SK-N-SH (cell line): ENCODE results near the gene RAB5B. TPM values are rescaled to one million over a fixed set of nuclear protein-coding genes. Genes with fewer than 3 reads are reported as not detected.

Experiments
- CTCF ChIA-PET: fragments of 300-600, 350-600 bp; formaldehyde crosslinking; extraction: SDS; loops from one replicate; lab custom pipeline; 2021; lab: Yijun Ruan, JAX
- POLR2A ChIA-PET: fragments of 350-600 bp; sonication (Branson Sonifier 250); formaldehyde crosslinking; extraction: SDS; loops from one replicate; lab custom pipeline; 2020; ENCODE audit warnings: antibody characterized with exemption, inconsistent platforms; lab: Yijun Ruan, JAX
- DNase-seq: peaks from one replicate; pipeline ENCODE4 v3.0.0; 2012
- H2AFZ ChIP-seq: fragments of 200-600 bp; sonication (generic); 2 replicates; pipeline ENCODE4 v1.8.1; 2016; ENCODE audit warnings: antibody characterized with exemption, mild to moderate bottlenecking, low read depth
- H3F3A ChIP-seq: fragments of 200-600 bp; sonication (generic); replicated peaks from 2 replicates; pipeline ENCODE3; 2016; ENCODE audit warnings: antibody characterized with exemption, mild to moderate bottlenecking; ENCODE audit not compliant: insufficient read depth
- H3K27ac ChIP-seq, 2 experiments: fragments of 200-500 bp in 1 of 2; fragments of 200-600 bp in 1 of 2; sonication (Bioruptor generic) in 1 of 2; sonication (generic), shearing (Covaris generic) in 1 of 2; 2 replicates each; pipeline versions ENCODE4 v1.5.1 to v1.6.1; 2014 to 2016; ENCODE audit warnings: low read depth in 2 of 2, inconsistent platforms in 1 of 2, low read length in 1 of 2, mild to moderate bottlenecking in 1 of 2, mixed read lengths in 1 of 2
- H3K27me3 ChIP-seq: fragments of 200-600 bp; sonication (generic), shearing (Covaris generic); 2 replicates; pipeline ENCODE4 v1.6.1; 2016; ENCODE audit warnings: mixed run types; ENCODE audit not compliant: insufficient read depth
- H3K36me3 ChIP-seq, 2 experiments: fragments of 200-500 bp in 1 of 2; fragments of 200-600 bp in 1 of 2; sonication (Bioruptor generic) in 1 of 2; sonication (generic) in 1 of 2; replicated peaks in 1 of 2; 2 replicates each; pipeline versions ENCODE3 to v1.5.1; 2014 to 2016; ENCODE audit warnings: low read length in 1 of 2, mild to moderate bottlenecking in 1 of 2; ENCODE audit not compliant: insufficient read depth in 2 of 2, control insufficient read depth in 1 of 2
- H3K4me1 ChIP-seq, 2 experiments: fragments of 200-500 bp in 1 of 2; fragments of 200-600 bp in 1 of 2; sonication (Bioruptor generic) in 1 of 2; sonication (generic), shearing (Covaris generic) in 1 of 2; 2 replicates each; pipeline versions ENCODE4 v1.5.1 to v1.6.1; 2014 to 2016; ENCODE audit warnings: low read depth in 1 of 2, low read length in 1 of 2, mixed run types in 1 of 2; ENCODE audit not compliant: insufficient read depth in 2 of 2, control insufficient read depth in 1 of 2
- H3K4me2 ChIP-seq: fragments of 200-600 bp; sonication (generic), shearing (Covaris generic); 2 replicates; pipeline ENCODE4 v1.6.1; 2017; ENCODE audit warnings: mixed run types
- H3K4me3 ChIP-seq, 2 experiments: fragments of 200-500 bp in 1 of 2; fragments of 200-600 bp in 1 of 2; sonication (Bioruptor generic) in 1 of 2; sonication (generic), shearing (Covaris generic) in 1 of 2; 2 replicates each; pipeline versions ENCODE4 v1.5.1 to v1.8.1; 2014 to 2016; ENCODE audit warnings: low read depth in 2 of 2, inconsistent platforms in 1 of 2, low read length in 1 of 2, mild to moderate bottlenecking in 1 of 2, mixed read lengths in 1 of 2, moderate library complexity in 1 of 2
- H3K79me2 ChIP-seq: fragments of 200-600 bp; sonication (generic); 2 replicates; pipeline ENCODE4 v1.8.1; 2017; ENCODE audit warnings: mild to moderate bottlenecking; ENCODE audit not compliant: insufficient read depth
- H3K9ac ChIP-seq: fragments of 200-600 bp; sonication (generic); 2 replicates; pipeline ENCODE4 v1.6.1; 2017; ENCODE audit warnings: mixed run types
- H3K9me2 ChIP-seq: fragments of 200-600 bp; sonication (generic); 2 replicates; pipeline ENCODE4 v1.6.1; 2017; ENCODE audit warnings: mixed run types
- H3K9me3 ChIP-seq: fragments of 200-600 bp; sonication (generic); 2 replicates; pipeline ENCODE4 v1.6.1; 2017; ENCODE audit warnings: mixed run types, mild to moderate bottlenecking, moderate library complexity
- H4K20me1 ChIP-seq: fragments of 200-600 bp; sonication (generic); 2 replicates; pipeline ENCODE4 v1.6.1; 2017; ENCODE audit warnings: mild to moderate bottlenecking, mixed run types; ENCODE audit not compliant: insufficient read depth
- CHD2 ChIP-seq: fragments of 150-350 bp; IDR thresholded peaks from 2 replicates; pipeline ENCODE4 v1.6.1; 2018; ENCODE audit warnings: low read length; ENCODE audit not compliant: partially characterized antibody
- FOSL2 ChIP-seq: IDR thresholded peaks from 2 replicates; pipeline ENCODE4 v1.4.0; 2012; ENCODE audit warnings: low read depth, mild to moderate bottlenecking, moderate library complexity, borderline replicate concordance
- GATA2 ChIP-seq: sonication (generic); formaldehyde crosslinking; IDR thresholded peaks from 2 replicates; pipeline ENCODE4 v1.5.0; 2020; ENCODE audit warnings: mild to moderate bottlenecking, missing genetic modification reagents
- JUND ChIP-seq: IDR thresholded peaks from 2 replicates; pipeline ENCODE4 v1.4.0; 2012
- MEF2A ChIP-seq: IDR thresholded peaks from 2 replicates; pipeline ENCODE4 v1.4.0; 2012; ENCODE audit warnings: low read depth, borderline replicate concordance
- NFIC ChIP-seq: IDR thresholded peaks from 2 replicates; pipeline ENCODE4 v1.4.0; 2012; ENCODE audit warnings: borderline replicate concordance
- POLR2AphosphoS5 ChIP-seq: IDR thresholded peaks from 2 replicates; pipeline ENCODE4 v1.6.1; 2012; ENCODE audit warnings: low read depth, low read length
- RAD21 ChIP-seq: IDR thresholded peaks from 2 replicates; pipeline ENCODE4 v1.6.1; 2012; ENCODE audit warnings: mild to moderate bottlenecking, low read length
- RXRA ChIP-seq: IDR thresholded peaks from 2 replicates; pipeline ENCODE4 v1.4.0; 2012; ENCODE audit warnings: low read depth, mild to moderate bottlenecking, borderline replicate concordance
- SIN3A ChIP-seq: IDR thresholded peaks from 2 replicates; pipeline ENCODE4 v1.6.1; 2012; ENCODE audit warnings: low read depth, mild to moderate bottlenecking, low read length, moderate library complexity, borderline replicate concordance
- SMC3 ChIP-seq: IDR thresholded peaks from 2 replicates; pipeline ENCODE4 v1.6.1; 2012; ENCODE audit warnings: low read depth, low read length, improper control_type of control experiment
- TAF1 ChIP-seq: IDR thresholded peaks from 2 replicates; pipeline ENCODE4 v1.6.1; 2012; ENCODE audit warnings: low read depth, mild to moderate bottlenecking, low read length, moderate library complexity, borderline replicate concordance
- TCF12 ChIP-seq: IDR thresholded peaks from 2 replicates; pipeline ENCODE4 v1.4.0; 2012
- TEAD4 ChIP-seq: IDR thresholded peaks from 2 replicates; pipeline ENCODE4 v1.4.0; 2012; ENCODE audit warnings: mild to moderate bottlenecking, borderline replicate concordance; ENCODE audit not compliant: insufficient read depth
- WGBS: methylation state at CpG from one replicate; pipeline ENCODE4 v1.1.6; 2017; ENCODE audit warnings: low lambda C conversion rate; 5-methylcytosine and 5-hydroxymethylcytosine counted together
- polyA plus RNA-seq, 3 experiments: library from polyadenylated mRNA; depleted of rRNA; stranded (reverse); fragments of >200 nt; gene quantifications; 2 replicates each; pipeline ENCODE4 v1.2.3, GENCODE V29; 2012
- TF ChIP-seq, protein P1 (sequence below): fragments of 150-350 bp; IDR thresholded peaks from 2 replicates; pipeline ENCODE4 v1.6.1; 2017; ENCODE audit warnings: antibody characterized with exemption, low read length, low read depth, borderline replicate concordance
- TF ChIP-seq, protein P2 (sequence below): IDR thresholded peaks from 2 replicates; pipeline ENCODE4 v1.4.0; 2012; ENCODE audit warnings: low read depth
- TF ChIP-seq, protein P3 (sequence below): IDR thresholded peaks from 2 replicates; pipeline ENCODE4 v1.4.0; 2012; ENCODE audit warnings: low read depth, borderline replicate concordance
- TF ChIP-seq, protein P4 (sequence below): fragments of 200-600 bp; sonication (generic); IDR thresholded peaks from 2 replicates; pipeline ENCODE4 v1.6.1; 2017; ENCODE audit warnings: antibody characterized with exemption, mild to moderate bottlenecking, moderate library complexity

RAB5B gene
- polyA plus RNA-seq, 1 of the 3 experiments (the other 2 are of a cell fraction): 54.0 TPM

DNA sequence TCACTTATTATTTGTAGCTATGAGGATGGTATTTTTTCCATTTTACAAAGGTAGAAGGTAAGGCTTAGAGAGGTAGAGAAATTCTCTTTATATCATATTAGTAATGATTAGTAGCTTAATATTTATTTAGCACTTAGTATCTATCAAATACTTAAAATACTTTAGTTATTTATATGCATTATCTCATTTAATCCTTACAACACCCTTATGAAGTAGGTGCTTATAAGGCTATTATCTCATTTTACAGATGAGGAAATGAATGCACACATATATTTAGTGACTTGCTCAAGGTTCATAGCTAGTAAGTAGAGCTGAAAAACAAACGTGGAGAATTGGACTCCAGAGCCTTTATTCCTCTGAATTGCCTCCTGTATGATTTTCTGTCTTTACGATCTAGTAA is 11.0 kb downstream of the RAB5B start:
- ChIA-PET CTCF (interaction anchor here (1.0 to 7.0 kb wide), 7 partner anchors 8 to 247 kb away, joined by 3 to 50 read pairs (median 4); partner anchors contain the start of gene RAB5B), POLR2A (interaction anchor here (1.2 to 2.0 kb wide), 3 partner anchors 11 to 132 kb away, joined by 4 to 10 read pairs (median 4); partner anchors contain the start of genes RAB5B and RPL41)
- peaks cover 22% of the 10 kb centered on the region; the same call in 1 of the 2 replicates for H3K79me2 ChIP-seq
- H3K27me3 ChIP-seq: no peaks in the 10 kb centered on the region
- peaks cover 18 to 57% of the 10 kb centered on the region in 2 experiments for H3K36me3 ChIP-seq
- H3K9ac ChIP-seq: no peak overlapping the region
- H2AFZ ChIP-seq: no peak overlapping the region
- no peaks in the 10 kb centered on the region for H3K4me1 ChIP-seq
- H3K27ac ChIP-seq: no peak overlapping the region
- no peak overlapping the region for H3K4me3 ChIP-seq
- DNase-seq: no peak
- H4K20me1 ChIP-seq: no peaks in the 10 kb centered on the region
- no peak overlapping the region for H3K4me2 ChIP-seq
- H3K9me3 ChIP-seq: no peaks in the 10 kb centered on the region
- WGBS: 68% methylated on average over 2 of the region's 2 CpGs
- H3F3A ChIP-seq: peaks cover 6% of the 10 kb centered on the region
- no peaks in the 10 kb centered on the region for H3K9me2 ChIP-seq
- no peak for TF ChIP-seq RXRA
- no peak for TF ChIP-seq SMC3
- no peak for TF ChIP-seq NFIC
- TF ChIP-seq, protein P1, sequence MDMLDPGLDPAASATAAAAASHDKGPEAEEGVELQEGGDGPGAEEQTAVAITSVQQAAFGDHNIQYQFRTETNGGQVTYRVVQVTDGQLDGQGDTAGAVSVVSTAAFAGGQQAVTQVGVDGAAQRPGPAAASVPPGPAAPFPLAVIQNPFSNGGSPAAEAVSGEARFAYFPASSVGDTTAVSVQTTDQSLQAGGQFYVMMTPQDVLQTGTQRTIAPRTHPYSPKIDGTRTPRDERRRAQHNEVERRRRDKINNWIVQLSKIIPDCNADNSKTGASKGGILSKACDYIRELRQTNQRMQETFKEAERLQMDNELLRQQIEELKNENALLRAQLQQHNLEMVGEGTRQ: no peak
- no peak for TF ChIP-seq POLR2AphosphoS5
- TF ChIP-seq, protein P2, sequence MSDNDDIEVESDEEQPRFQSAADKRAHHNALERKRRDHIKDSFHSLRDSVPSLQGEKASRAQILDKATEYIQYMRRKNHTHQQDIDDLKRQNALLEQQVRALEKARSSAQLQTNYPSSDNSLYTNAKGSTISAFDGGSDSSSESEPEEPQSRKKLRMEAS: no peak
- TF ChIP-seq TEAD4: no peak
- TF ChIP-seq RAD21: no peak

DNA sequence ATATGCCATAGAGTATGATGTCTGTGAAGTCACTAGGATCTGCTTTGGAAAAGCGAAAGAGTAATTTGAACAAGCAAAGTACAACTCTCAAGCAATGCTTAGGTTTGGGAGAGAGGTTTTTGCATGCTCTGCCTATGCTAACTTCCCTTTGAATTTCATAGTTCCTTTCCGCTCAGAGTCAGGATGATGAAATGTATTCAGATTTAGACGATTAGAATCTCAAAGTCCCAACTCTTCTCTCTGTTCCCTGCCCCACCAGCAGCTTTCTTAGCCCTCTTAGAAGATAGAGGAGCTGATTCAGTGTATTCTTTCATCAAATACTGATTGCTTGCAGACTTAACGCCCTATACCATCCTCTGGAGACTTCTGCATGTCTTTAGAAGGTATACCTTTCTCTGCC is 11.5 kb downstream of the RAB5B start:
- H3K9ac ChIP-seq: no peak overlapping the region
- no peaks in the 10 kb centered on the region for H3K27me3 ChIP-seq
- H3K4me2 ChIP-seq: no peak overlapping the region
- H3F3A ChIP-seq: peaks cover 6% of the 10 kb centered on the region
- no peaks in the 10 kb centered on the region for H3K9me2 ChIP-seq
- no peak for DNase-seq
- peaks cover 23 to 61% of the 10 kb centered on the region in 2 experiments for H3K36me3 ChIP-seq
- no peaks in the 10 kb centered on the region for H3K9me3 ChIP-seq
- TF ChIP-seq, protein P3, sequence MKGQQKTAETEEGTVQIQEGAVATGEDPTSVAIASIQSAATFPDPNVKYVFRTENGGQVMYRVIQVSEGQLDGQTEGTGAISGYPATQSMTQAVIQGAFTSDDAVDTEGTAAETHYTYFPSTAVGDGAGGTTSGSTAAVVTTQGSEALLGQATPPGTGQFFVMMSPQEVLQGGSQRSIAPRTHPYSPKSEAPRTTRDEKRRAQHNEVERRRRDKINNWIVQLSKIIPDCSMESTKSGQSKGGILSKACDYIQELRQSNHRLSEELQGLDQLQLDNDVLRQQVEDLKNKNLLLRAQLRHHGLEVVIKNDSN: no peak
- TF ChIP-seq MEF2A (no peak), SIN3A (no peak), RAD21 (no peak), TCF12 (no peak), FOSL2 (no peak), GATA2 (CRISPR knock-in tag) (no peak), CHD2 (no peak), TAF1 (no peak), SMC3 (no peak), RXRA (no peak), NFIC (no peak), JUND (no peak)
- TF ChIP-seq, protein P2: no peak
- TF ChIP-seq, protein P1: no peak
- TF ChIP-seq, protein P4, sequence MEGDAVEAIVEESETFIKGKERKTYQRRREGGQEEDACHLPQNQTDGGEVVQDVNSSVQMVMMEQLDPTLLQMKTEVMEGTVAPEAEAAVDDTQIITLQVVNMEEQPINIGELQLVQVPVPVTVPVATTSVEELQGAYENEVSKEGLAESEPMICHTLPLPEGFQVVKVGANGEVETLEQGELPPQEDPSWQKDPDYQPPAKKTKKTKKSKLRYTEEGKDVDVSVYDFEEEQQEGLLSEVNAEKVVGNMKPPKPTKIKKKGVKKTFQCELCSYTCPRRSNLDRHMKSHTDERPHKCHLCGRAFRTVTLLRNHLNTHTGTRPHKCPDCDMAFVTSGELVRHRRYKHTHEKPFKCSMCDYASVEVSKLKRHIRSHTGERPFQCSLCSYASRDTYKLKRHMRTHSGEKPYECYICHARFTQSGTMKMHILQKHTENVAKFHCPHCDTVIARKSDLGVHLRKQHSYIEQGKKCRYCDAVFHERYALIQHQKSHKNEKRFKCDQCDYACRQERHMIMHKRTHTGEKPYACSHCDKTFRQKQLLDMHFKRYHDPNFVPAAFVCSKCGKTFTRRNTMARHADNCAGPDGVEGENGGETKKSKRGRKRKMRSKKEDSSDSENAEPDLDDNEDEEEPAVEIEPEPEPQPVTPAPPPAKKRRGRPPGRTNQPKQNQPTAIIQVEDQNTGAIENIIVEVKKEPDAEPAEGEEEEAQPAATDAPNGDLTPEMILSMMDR: no peak
- H3K4me3 ChIP-seq: no peak overlapping the region
- POLR2A ChIA-PET: interaction anchor here (1.2 to 2.0 kb wide), 3 partner anchors 11 to 131 kb away, joined by 4 to 10 read pairs (median 4); partner anchors contain the start of genes RAB5B and RPL41
- 83% methylated on average over 4 of the region's 4 CpGs for WGBS
- H3K79me2 ChIP-seq: peaks cover 22% of the 10 kb centered on the region; the same call in 1 of the 2 replicates
- no peak overlapping the region for H3K27ac ChIP-seq
- H4K20me1 ChIP-seq: no peaks in the 10 kb centered on the region
- H3K4me1 ChIP-seq: no peaks in the 10 kb centered on the region
- H2AFZ ChIP-seq: no peak overlapping the region
- CTCF ChIA-PET: interaction anchor here (1.0 to 7.0 kb wide), 7 partner anchors 8 to 247 kb away, joined by 3 to 50 read pairs (median 4); partner anchors contain the start of gene RAB5B
